NCI-H128 (cell line): ENCODE results near the gene LRP1B.
"Not testable (repeated sequence)": the region's sequence is repeated elsewhere in the genome, so short reads cannot be mapped to it uniquely, and the experiment has no call there.

ENCODE experiments used
- DNase-seq: peaks from one replicate; lab custom pipeline; 2025; ENCODE audit not compliant: unreplicated experiment; lab: John Stamatoyannopoulos, UW

Gene LRP1B

GRCh38 chr2:141900826-141901225 lies 230.0 kb downstream of the LRP1B start:
- no peak for DNase-seq

- no peak for DNase-seq
Observed at GRCh38 chr2:141899740-141900139, 231.1 kb downstream of the LRP1B start.

- no peak for DNase-seq
Observed at GRCh38 chr2:141889788-141890187, 241.0 kb downstream of the LRP1B start.

- DNase-seq = no peak
Observed at GRCh38 chr2:141888987-141889555, 241.7 kb downstream of the LRP1B start.

- no peak for DNase-seq
Observed at GRCh38 chr2:141887363-141887762, 243.5 kb downstream of the LRP1B start.

GRCh38 chr2:141878016-141878415 lies 252.8 kb downstream of the LRP1B start:
- DNase-seq = no peak

- no peak for DNase-seq
Observed at GRCh38 chr2:141871913-141872634, 258.7 kb downstream of the LRP1B start.

- no peak for DNase-seq
Observed at GRCh38 chr2:141869572-141869971, 261.2 kb downstream of the LRP1B start.

GRCh38 chr2:141863964-141864363 lies 266.9 kb downstream of the LRP1B start:
- DNase-seq = no peak

- no peak for DNase-seq
Observed at GRCh38 chr2:141856215-141856919, 274.4 kb downstream of the LRP1B start.

- DNase-seq = no peak
Observed at GRCh38 chr2:141848191-141848590, 282.6 kb downstream of the LRP1B start.

GRCh38 chr2:141844231-141844630 lies 286.6 kb downstream of the LRP1B start:
- DNase-seq = no peak

GRCh38 chr2:141835103-141835502 lies 295.7 kb downstream of the LRP1B start:
- DNase-seq = no peak

GRCh38 chr2:141828761-141829160 lies 302.1 kb downstream of the LRP1B start:
- no peak for DNase-seq

- no peak for DNase-seq
Observed at GRCh38 chr2:141824790-141825189, 306.0 kb downstream of the LRP1B start.

GRCh38 chr2:141820893-141821292 lies 309.9 kb downstream of the LRP1B start:
- DNase-seq = no peak

GRCh38 chr2:141815320-141815719 lies 315.5 kb downstream of the LRP1B start:
- not testable (repeated sequence) for DNase-seq

- no peak for DNase-seq
Observed at GRCh38 chr2:141814150-141814549, 316.7 kb downstream of the LRP1B start.

- DNase-seq = no peak
Observed at GRCh38 chr2:141810148-141810547, 320.7 kb downstream of the LRP1B start.

- no peak for DNase-seq
Observed at GRCh38 chr2:141806090-141806489, 324.7 kb downstream of the LRP1B start.

GRCh38 chr2:141805302-141805701 lies 325.5 kb downstream of the LRP1B start:
- DNase-seq = no peak

- no peak for DNase-seq
Observed at GRCh38 chr2:141796449-141796848, 334.4 kb downstream of the LRP1B start.
